ENCODE results near the gene DTNBP1. TPM values are rescaled to one million over a fixed set of nuclear protein-coding genes. Genes with fewer than 3 reads are reported as not detected.

The DTNBP1 gene
- total and polyA plus RNA-seq, 2 of the 4 experiments (the other 2 are of a cell fraction): 4.8 to 18.7 TPM

DNA sequence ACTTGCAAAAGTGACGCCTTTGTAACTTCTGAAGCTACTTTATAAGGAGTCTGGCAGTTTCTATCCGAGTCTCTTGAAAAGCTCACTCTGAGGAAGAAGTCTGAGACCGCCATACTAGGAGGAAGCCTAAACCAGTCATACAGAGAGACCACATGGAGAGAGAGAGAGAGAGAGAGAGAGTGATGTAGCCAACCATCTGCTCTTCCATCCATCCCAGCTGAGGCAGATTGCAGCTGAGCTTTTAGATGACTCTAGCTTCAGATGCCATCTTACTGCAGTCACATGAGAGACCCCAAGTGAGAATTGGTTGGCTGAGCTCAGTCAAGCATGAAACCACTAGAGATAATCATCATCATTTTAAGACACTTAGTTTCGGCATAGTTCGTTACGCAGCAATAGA lies 15.0 kb upstream of the DTNBP1 start:
- H2BK5ac ChIP-seq (ENCODE audit: low read depth, low read length, poor library complexity, severe bottlenecking): no peak overlapping the region
- H2BK120ac ChIP-seq (ENCODE audit: low read depth, low read length): no peak overlapping the region
- H4K8ac ChIP-seq (ENCODE audit: low read depth in 2 of 2, low read length in 2 of 2): no peak overlapping the region
- H3K18ac ChIP-seq (ENCODE audit: low read depth, low read length): no peak overlapping the region
- H3K9ac ChIP-seq (ENCODE audit: low read depth, low read length): no peak overlapping the region
- intact Hi-C loops (cut with micrococcal nuclease) (no loop called here), dilution Hi-C loops (cut with HindIII; ENCODE audit: low sequenced_read_pairs, unreplicated experiment) (loop anchor here (25.0 kb wide), 1 partner anchor 509 kb away; no protein-coding TSS in a partner anchor), in situ Hi-C loops (cut with MboI; ENCODE audit: low sequenced_read_pairs) (no loop called here)
- POLR2A ChIA-PET (ENCODE audit: unreplicated experiment): no interaction called here
- CTCF ChIA-PET: interaction anchor here (0.8 to 0.9 kb wide), 2 partner anchors 10 to 14 kb away, joined by 3 read pairs; no protein-coding TSS in a partner anchor
- H2AK5ac ChIP-seq (ENCODE audit: low read depth, low read length): no peak overlapping the region
- no peaks in the 10 kb centered on the region for H3K9me3 ChIP-seq (ENCODE audit: control insufficient read depth, insufficient read depth, low read length)
- no peak overlapping the region for H4K5ac ChIP-seq (ENCODE audit: low read depth, low read length)
- no peak overlapping the region for H3K14ac ChIP-seq (replicated peaks; ENCODE audit: low read depth, low read length)
- no peak overlapping the region for H3K56ac ChIP-seq (ENCODE audit: extremely low read depth, insufficient read depth, low read length)
- no peaks in the 10 kb centered on the region for H3K9me1 ChIP-seq (ENCODE audit: insufficient read depth, low read length)
- H3K4me1 ChIP-seq (ENCODE audit: control insufficient read depth, insufficient read depth, low read length): no peaks in the 10 kb centered on the region
- H3K4me2 ChIP-seq (ENCODE audit: low read depth, low read length): no peak overlapping the region
- TF ChIP-seq FOS (IDR thresholded peaks at IDR 0.05; ENCODE audit: low read depth, low read length) (no peak), CHD1 (IDR thresholded peaks at IDR 0.05; ENCODE audit: low read depth, low read length) (no peak), SMC3 (IDR thresholded peaks at IDR 0.05; ENCODE audit: low read depth, low read length) (no peak), MAZ (IDR thresholded peaks at IDR 0.05; ENCODE audit: borderline replicate concordance, low read depth, low read length) (no peak), RAD21 (IDR thresholded peaks at IDR 0.05; ENCODE audit: low read length) (no peak), POLR2A (IDR thresholded peaks at IDR 0.05; ENCODE audit: low read depth, low read length) (no peak), MXI1 (IDR thresholded peaks at IDR 0.05; ENCODE audit: borderline replicate concordance, low read depth, low read length) (no peak), MAFK (IDR thresholded peaks at IDR 0.05; ENCODE audit: low read depth, low read length) (no peak), RCOR1 (IDR thresholded peaks at IDR 0.05; ENCODE audit: insufficient replicate concordance, low read length) (no peak), CEBPB (IDR thresholded peaks at IDR 0.05; ENCODE audit: low read depth, low read length) (no peak), BHLHE40 (IDR thresholded peaks at IDR 0.05; ENCODE audit: low read depth, low read length) (no peak), ELK1 (IDR thresholded peaks at IDR 0.05; ENCODE audit: borderline replicate concordance, low read depth, low read length) (no peak), CTCF (conservative IDR thresholded peaks at IDR 0.05; ENCODE audit: low read depth, low read length) (no peak), NFE2L2 (IDR thresholded peaks at IDR 0.05; ENCODE audit: low read depth, low read length) (no peak), RFX5 (IDR thresholded peaks at IDR 0.05; ENCODE audit: low read depth, low read length) (no peak)
- TF ChIP-seq, protein P1, sequence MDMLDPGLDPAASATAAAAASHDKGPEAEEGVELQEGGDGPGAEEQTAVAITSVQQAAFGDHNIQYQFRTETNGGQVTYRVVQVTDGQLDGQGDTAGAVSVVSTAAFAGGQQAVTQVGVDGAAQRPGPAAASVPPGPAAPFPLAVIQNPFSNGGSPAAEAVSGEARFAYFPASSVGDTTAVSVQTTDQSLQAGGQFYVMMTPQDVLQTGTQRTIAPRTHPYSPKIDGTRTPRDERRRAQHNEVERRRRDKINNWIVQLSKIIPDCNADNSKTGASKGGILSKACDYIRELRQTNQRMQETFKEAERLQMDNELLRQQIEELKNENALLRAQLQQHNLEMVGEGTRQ (IDR thresholded peaks at IDR 0.05; ENCODE audit: low read depth, low read length): no peak
- no peaks in the 10 kb centered on the region for H3K36me3 ChIP-seq (ENCODE audit: control insufficient read depth, insufficient read depth, low read length)
- no peak overlapping the region for H2AK9ac ChIP-seq (replicated peaks; ENCODE audit: low read depth, low read length, poor library complexity)
- H3K23ac ChIP-seq (ENCODE audit: low read depth, low read length): no peak overlapping the region
- ATAC-seq (ENCODE audit: low read depth): no peak
- no peaks in the 10 kb centered on the region for H3K79me1 ChIP-seq (ENCODE audit: low read depth in 1 of 2, low read length in 2 of 2)
- no peak overlapping the region for H2AFZ ChIP-seq (replicated peaks; ENCODE audit: low read length, poor library complexity)
- WGBS, 2 experiments (ENCODE audit: extremely low coverage in 2 of 2, insufficient read length in 1 of 2): 17% methylated on average over 1 of the region's 6 CpGs; no CpG with 5 or more reads in 1 of the 2 experiments
- H4K91ac ChIP-seq (ENCODE audit: insufficient read depth, low read depth, low read length): no peak overlapping the region
- no peak for DNase-seq
- H3K27ac ChIP-seq (ENCODE audit: insufficient read depth, low read length): no peak overlapping the region
- no peak overlapping the region for H2BK15ac ChIP-seq (ENCODE audit: low read depth, low read length)
- H4K20me1 ChIP-seq (ENCODE audit: insufficient read depth, low read length): no peaks in the 10 kb centered on the region
- H3K4ac ChIP-seq (ENCODE audit: low read depth, low read length): no peak overlapping the region
- H3K4me3 ChIP-seq (ENCODE audit: insufficient read depth, low read depth, low read length): no peak overlapping the region
- H2BK20ac ChIP-seq (ENCODE audit: low read depth, low read length): no peak overlapping the region
- H3K27me3 ChIP-seq (ENCODE audit: control insufficient read depth, insufficient read depth, low read length): peaks cover 42% of the 10 kb centered on the region
- BruUV-seq (replicated peaks): no TSS peak
